GM21390 (cell line): Measurements from ENCODE around the gene EPG5.
A peak's percentile ranks its signal among the peaks of the same experiment; 100 is the strongest.

Source experiments
- ATAC-seq: cut with Tn5 transposase; IDR thresholded peaks from one replicate; pipeline ENCODE4 v1.9.1; 2021; ENCODE audit not compliant: unreplicated experiment

Gene EPG5

DNA sequence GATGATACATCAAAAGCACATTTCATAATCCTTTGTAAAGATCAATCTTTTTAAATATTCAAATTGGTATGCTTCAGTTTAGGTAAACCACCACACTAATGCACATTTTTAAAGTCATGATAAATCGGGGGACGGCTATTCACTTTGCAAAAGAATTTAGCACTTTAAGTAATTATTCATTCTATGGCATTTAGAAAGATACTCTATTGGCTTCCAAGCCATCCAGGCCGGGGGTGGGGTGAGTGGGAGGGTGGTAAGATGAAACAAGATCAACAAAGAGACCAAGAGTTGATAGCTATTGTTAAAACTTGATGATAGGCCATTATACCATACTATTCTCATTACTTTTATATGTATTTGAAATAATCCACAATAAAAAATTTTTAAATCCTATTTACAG is 41.0 kb downstream of the EPG5 start:
- no peak for ATAC-seq

DNA sequence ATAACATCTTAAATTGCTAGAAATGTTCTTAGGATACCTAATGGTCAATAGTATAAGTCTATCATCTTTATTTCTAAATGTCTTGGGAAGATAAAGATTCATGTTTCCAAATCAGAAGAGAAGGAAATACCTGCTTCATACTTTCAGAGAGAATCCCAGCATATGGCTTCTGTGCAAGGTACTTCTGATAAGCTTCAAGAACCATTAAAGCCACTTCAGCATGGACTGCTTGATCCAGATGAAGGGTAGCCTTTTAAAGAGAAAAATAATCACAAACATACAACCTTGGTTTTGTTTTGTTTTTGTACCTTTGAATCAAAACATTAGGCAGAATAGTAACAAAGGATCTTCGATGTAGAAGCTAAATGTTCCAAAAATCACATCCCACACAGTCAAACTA is 44.0 kb downstream of the EPG5 start:
- ATAC-seq = no peak

DNA sequence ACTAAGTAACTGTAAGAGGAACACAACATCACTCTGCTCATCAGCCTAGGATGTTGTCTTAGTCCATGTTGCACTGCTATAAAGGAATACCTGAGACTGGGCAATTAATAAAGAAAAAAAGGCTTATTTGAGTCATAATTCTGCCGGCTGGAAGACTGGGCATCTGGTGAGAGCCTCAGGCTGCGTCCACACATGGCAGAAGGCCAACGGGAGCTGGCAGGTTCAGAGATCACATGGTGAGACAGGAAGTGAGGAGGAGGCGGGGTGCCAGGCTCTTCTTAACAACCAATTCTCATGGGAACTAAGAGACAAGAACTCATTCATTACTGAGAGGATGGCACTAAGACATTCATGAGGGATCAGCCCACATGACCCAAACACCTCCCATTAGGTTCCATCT is 46.8 kb downstream of the EPG5 start:
- ATAC-seq = no peak

DNA sequence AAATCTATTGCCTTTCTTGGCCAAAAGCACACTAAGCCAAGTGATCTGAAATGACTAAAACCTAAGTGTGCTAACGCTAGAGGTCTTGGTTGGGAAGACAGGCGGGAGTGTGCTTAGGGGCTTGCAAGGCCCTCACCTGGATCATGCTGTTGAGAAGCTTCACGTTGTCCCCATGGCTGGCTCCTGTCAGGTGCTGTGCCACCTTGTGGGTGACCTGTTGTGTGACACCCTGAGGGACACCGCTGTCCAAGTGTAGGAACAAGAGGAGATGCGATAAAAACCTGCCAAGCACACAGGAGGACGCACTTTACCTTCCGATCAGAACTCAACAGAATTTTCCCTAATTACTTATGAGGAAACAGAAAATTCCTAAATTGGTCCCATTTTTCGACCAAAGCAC is 50.8 kb downstream of the EPG5 start:
- no peak for ATAC-seq

DNA sequence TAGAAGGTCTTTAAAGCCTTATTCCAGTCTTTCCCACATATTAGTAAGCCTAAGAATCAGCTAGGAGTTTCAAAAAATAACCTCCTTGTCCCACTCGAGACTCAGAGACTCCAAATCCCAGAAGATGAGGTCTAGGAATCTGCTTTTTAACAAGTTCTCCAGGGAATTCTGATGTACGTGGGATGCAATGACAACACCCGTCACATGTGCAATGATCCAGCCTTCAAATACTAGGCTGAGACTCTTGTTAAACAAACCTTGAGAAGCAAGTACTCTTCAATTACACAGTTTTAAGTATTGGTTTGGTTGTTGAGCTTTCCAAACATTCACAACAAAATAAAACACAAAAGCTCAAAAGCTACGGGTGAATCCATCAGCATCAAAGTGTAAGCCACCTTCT is 53.9 kb downstream of the EPG5 start:
- ATAC-seq = no peak

DNA sequence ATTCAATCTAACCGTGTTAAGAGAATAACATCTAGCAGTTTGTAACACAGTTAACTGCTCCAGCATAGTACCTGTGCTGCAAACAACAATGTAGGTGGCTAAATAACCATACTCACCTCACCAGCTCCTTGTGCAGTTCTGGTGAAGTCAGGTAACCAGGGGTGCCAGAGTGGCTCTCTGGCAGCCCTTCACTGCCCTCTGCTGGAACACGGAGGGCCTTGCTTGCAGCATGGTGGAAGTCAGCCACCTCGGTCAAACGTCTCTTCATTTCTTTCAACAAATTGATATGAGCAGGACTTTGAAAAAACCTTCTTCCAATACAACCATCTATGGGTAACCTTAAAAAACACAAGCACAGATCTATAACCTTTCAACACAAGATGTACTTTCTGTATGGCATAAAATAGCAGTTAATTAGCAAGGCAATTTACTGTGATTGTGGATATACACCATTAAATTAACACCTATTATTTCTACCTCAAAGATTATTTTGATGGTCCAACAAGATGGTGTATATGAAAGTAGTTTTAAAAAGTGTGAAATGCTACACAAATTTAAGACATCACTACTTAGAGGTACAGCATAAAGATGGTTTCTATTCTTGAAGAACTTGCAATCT is 56.6 kb downstream of the EPG5 start:
- ATAC-seq = peak; percentile 54

DNA sequence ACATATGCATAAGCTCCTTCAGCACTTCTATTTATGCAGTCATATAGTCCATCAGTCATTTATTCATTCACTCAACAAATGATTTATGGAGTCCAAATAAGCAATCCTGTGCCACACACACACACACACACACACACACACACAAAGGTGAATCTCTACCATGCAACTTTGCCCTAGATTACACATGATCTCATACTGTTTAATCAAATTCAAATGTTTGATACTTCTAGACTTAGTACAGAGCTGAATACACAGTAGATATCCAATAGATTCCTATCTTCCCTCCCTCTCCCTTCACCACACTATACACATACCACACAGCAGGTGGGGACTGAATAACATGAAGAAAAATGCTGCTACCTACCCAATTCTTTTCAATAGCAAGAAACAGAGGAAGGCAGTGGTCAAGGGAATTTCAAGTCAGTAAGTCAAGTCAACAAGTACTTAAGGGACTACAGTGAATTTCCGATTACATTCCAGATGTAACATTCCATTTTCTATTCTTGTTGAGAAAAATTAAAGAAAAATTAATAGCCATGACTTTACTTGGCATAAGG is 65.4 kb downstream of the EPG5 start:
- no peak for ATAC-seq

DNA sequence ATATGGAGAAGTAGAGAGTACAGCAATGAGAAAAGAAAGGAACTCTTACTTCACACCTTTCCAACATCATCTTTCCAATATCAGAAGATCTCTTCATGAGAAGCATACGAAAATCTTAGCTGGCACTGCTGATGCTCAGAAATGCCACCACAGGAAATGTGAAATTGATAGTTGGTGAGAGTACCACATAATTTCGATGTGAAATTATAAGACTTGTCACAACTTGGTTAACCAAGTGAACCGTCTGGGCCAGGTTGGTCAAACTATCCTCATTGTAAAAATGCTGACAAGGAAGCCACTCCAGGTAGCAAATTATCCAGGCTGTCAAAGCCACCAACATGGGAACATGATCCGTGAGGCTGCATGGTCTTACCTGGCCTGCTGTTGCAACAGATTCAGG is 66.5 kb downstream of the EPG5 start:
- ATAC-seq = no peak

DNA sequence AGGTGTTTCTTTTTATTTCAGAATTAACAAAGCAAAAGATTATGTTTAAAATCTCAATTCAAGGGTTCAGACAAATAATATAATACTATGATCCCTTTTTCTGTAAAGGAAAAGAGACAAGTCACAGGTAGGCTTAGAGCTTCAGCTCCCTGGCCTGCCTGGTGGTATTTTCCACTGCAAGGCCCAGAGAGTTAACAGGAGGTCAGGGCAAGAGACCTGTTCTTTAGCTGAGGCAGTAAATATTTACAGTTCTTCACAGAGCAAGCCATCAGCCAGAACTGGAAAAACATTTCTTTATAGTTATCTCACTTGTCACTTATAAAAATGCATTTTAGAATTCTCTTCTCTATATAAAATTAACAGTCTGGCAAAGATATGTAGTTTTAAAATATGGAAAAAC is 70.1 kb downstream of the EPG5 start:
- ATAC-seq = no peak

DNA sequence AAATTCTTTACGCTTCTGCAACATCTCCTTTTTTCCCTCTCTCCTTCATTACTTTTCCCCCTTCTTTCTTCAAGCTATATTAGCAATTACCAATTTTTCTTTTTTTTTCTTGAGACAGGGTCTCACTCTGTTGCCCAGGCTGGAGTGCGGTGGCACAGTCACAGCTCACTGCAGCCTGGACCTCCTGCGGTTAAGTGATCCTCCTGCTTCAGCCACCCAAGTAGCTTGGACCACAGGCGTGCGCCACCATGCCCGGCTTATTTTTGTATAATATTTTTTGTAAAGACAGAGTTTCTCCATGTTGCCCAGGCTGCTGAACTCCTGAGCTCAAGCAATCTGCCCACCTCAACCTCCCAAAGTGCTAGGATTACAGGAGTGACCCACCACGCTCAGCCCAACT is 70.7 kb downstream of the EPG5 start:
- ATAC-seq = no peak

DNA sequence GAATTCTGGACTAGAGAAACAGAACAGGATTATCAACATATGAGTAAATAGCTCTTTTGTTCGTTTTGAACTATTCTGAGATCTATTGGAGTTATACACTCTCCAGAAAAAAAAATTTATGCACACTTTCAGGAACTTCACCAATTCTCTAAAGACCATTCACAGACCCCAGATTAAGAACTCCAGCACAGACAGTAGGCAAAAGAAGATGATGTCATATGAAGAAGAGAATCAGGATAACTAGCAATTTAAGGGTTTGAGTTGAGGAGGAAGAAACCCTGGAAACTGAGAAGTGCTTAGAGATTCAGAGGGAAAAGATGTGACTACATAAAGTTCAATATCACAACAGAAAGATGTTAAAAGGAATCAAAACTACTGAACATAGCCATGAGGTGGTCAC is 71.8 kb downstream of the EPG5 start:
- ATAC-seq = no peak

DNA sequence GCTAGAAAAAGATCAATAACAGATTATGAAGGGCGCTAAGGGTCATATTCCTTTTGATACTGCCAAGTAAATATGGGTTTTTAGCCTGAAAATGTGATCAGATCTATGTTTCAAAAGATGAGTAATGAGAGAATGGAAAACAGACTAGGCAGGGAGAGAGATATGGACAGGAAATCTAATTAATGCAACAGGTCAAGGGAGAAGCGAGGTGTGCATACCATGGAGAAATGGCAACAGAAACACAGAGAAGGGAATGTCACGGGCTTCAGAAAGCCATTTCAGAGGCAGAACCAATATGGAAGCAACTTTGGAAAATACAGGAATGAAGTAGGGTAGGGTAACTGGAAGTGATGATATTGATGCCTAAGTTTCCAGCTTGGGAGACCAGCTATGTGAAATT is 72.3 kb downstream of the EPG5 start:
- no peak for ATAC-seq

DNA sequence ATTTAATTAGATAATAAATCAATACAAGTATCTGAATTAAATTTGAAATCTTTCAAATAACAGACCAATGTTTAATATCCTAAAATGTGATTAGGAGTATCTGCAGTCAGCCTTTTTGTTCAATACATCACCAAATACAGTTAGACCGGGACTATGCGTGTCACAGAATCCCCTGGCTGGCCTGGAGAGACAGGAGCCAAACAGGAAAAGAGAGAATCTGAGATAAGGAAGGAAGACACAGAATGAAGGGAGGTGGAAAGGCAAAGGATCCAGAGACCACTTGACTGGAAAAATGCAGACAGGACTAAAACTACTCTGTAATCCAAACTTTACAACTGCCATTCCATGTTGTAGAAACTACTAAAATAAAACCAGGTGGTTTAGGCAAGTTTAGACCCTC is 75.3 kb downstream of the EPG5 start:
- no peak for ATAC-seq

DNA sequence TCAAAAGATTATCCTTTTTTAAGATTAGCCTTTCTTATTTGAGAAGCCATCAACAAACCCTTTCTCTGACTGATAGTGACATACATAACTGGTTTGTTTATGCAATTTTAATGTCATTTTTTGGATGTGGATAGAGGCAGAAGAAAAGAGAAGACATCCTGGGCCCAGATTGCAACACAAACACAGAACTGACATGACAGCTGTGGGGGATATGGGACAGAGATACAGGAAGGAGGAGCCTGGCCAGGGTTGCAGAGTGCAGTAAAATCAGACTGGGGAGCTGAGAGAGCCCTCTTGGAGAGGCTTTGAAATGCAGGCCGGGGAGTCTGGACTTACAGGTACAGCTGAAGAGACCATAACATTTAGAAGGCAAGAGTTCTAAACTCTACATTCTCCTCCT is 76.5 kb downstream of the EPG5 start:
- no peak for ATAC-seq

DNA sequence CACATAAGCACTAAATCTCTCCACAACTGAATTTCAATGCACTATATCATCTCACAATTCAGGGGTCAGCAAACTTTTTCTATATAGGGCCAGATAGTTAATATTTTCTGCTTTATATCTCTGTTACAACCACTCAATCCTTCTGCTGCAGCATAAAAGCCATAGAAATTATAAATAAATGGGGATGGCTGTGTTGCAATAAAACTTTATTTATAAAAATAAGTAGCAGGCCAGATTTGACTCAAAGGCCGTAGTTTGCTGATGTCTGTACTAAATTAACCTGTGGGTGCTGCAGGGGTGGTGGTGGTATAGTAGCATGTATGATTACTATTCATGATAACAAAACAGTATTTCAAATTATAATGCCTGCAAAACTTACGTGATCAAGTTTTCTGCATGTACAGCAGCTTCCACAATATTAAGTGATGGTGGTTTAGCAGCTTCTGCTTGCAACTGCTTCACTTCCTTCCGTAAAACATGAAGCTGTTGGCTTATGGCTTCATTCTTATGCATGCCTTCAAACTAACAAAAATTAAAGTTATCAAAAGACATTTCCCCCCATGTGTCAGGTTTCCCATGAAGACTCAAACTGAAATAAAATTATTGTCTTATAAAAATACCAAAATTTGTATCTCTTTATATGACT is 77.6 kb downstream of the EPG5 start:
- ATAC-seq = no peak

DNA sequence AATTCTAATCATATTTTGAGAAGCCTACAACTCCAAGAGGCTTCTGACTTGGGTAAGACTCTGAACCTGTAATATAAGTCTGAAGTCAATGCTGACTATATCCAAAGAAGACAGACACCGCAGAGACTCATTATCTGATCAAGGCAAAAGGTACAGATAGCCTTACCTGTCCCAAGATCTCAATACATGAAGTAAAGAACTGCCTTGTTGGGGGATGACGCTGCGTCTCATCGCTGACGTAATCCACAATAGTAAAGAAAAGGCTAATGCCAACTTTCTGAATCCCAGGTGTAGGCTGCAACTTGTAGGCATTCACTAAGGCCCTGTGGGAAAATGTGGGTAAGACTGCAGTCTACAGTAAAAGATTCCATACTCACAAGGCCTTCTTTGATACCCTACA is 79.5 kb downstream of the EPG5 start:
- ATAC-seq = no peak

DNA sequence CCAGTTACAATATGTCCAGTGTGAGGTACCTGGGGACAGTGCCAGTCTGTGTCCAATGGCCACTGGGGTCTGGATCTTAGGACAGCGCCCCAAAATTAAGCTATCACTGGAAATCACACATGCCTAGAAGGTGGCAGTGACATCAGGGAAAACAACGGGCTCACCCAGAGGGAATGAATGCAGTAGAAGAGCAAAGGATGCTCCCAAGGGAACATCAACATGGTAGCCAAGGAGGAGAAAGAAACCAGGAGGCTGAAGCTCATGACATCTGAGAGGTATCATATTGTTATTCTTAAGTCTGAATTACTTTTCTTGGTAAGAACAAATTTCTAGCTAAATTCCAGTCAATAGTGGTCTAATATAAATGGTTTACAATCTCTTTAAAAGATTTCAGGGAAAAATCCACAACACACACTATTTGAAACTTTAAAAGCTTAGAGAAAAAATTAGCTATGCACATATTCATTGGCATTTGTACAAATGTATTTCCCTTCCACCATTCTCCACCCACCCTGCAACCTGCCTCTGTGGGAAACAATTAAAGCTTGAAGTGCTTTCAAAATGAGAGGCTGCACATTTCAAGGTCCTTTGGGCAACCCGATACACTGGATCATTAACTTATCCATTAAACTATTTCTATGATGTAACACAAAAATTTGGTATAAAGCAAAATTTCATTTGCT is 86.1 kb downstream of the EPG5 start:
- no peak for ATAC-seq

DNA sequence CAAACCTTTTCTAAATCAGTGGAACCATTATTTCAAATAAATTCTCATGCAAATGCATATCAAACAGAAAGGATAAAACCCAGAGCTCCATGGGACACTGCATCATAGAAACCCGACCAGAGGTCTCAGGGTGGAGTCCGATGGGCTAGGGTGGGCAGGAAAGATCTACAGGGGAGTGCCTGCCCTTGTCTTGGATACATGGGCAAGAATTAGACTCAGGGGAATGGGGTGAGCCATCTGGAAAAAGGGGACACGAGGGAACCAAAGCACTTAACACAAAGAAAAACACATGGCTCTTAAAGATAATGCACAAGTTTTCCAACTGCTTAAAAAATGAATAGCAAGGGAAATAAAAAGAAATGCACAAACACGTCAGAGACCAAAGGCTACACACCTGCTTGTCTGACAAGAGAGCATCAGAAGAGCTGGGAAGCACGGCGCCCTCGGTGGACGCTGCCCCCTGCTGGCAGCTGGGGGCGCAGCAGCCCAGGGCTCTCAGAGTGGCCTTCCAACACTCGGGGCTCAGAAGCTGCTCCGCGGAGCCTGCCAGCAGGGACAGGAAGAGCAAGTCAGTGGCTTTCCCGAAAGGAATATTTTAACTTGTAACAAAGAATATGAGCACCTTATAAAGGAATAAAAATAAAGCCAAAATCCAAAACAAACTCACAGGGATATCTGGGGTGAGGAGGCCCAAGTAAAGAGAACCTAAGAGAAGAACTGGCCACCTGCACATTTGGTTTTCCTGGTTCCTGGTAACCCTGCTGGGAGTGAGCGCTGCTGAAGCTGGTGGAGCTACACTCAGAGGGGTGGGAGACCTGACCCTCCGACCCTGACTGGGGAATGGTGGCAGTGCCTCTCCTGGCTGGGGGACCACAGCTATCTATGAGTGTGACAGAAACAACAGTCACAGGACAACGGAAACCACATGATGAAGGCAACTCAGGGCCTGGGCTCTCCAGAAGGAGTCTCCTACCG is 87.2 kb downstream of the EPG5 start:
- ATAC-seq = peak; percentile 66

DNA sequence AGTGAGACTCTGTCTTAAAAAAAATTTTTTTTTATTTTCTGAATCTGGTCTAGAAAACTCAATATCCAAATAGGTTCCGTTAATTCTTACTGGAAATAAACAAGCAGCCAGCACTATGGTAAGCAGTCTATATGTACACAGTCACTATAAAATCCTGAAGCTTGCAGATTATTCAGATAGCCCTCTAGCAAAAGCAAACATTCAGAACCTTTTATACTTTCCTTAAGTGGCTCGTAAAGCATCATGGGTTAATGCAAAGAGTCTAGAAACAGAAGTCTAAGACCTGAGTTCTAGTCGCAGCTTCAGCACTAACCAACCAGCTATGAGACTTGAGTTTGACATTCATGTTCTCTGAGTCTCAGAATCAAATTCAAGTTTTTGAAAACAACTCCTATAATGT is 89.7 kb downstream of the EPG5 start:
- ATAC-seq = no peak

DNA sequence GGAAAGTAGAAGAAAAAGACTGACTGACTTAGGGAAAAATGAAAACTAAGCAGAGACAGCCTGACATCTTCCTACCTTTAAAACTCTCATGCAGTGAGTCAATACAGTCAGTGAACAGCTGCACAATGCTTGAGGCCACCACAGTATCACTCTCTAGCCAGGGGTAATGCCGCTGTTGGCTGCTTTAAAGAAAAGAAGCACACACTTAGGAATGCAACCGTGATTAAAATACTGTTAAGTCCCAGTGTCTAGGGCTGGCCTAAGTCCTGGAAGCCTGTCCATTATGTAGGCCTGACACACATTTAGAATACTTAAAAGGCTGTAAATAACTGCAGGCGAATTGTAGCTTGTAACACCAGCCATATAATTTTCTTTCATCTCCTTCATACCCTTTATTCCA is 91.0 kb downstream of the EPG5 start:
- no peak for ATAC-seq

DNA sequence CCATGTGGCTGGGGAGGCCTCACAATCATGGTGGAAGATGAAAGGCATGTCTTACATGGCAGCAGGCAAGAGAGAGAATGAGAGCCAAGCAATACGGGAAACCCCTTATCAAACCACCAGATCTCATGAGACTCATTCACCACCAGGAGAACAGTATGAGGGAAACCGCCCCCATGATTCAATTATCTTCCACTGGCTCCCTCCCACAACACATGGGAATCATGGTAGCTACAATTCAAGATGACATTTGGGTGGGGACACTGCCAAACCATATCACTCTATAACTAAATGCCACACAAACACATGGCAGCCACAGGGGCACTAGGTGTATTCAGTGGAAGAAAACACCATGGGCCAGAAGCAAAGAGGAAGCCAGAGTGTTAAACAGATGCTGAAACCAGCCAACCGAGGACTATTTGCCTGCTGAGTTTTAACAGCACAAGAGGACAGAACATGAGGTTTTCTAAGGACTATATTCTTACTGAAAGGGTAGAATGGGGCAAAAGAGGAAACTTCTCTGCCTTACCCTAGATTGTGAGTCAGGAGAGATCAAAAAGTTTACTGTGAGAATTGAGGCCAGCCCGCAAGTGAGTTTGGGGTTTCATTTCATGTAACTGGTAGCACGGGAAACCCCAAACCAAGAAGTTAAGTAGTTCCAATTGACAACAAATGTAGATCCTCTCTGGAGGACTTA is 92.5 kb downstream of the EPG5 start:
- peak; percentile 90 for ATAC-seq
